Endodermal cell (in vitro differentiated cells): Measurements from ENCODE around the gene PPP4R1. TPM values are rescaled to one million over a fixed set of nuclear protein-coding genes. Genes with fewer than 3 reads are reported as not detected.
A peak's percentile ranks its signal among the peaks of the same experiment; 100 is the strongest.

Experiments
- DNase-seq: peaks from one replicate; pipeline ENCODE4 v3.0.0-alpha.2; 2017
- H3K27ac ChIP-seq: 2 replicates; pipeline ENCODE4 v1.5.1; 2013; ENCODE audit warnings: mild to moderate bottlenecking, low read depth, low read length, moderate library complexity
- H3K27me3 ChIP-seq: 2 replicates; pipeline ENCODE4 v1.6.1; 2013; ENCODE audit warnings: mild to moderate bottlenecking, low read length, moderate library complexity; ENCODE audit not compliant: insufficient read depth, control insufficient read depth, poor library complexity, severe bottlenecking
- H3K36me3 ChIP-seq: 2 replicates; pipeline ENCODE4 v1.7.0; 2013; ENCODE audit warnings: mild to moderate bottlenecking, low read length, moderate library complexity; ENCODE audit not compliant: control insufficient read depth, insufficient read depth
- H3K4me1 ChIP-seq: one replicate; pipeline ENCODE4 v1.7.0; 2013; ENCODE audit warnings: low read length; ENCODE audit not compliant: control insufficient read depth, insufficient read depth
- H3K4me3 ChIP-seq: 2 replicates; pipeline ENCODE4 v1.5.1; 2013; ENCODE audit warnings: mild to moderate bottlenecking, low read length, moderate library complexity
- H3K9ac ChIP-seq: 2 replicates; pipeline ENCODE4 v1.6.1; 2013; ENCODE audit warnings: mild to moderate bottlenecking, low read length, moderate library complexity; ENCODE audit not compliant: poor library complexity, severe bottlenecking; ENCODE audit errors: extremely low read depth
- H3K9me3 ChIP-seq: 2 replicates; pipeline ENCODE4 v1.6.1; 2013; ENCODE audit warnings: mild to moderate bottlenecking, low read length, moderate library complexity; ENCODE audit not compliant: control insufficient read depth
- H3K27ac Mint-ChIP-seq: 2 replicates; pipeline ENCODE4 v1.8.0; 2020; ENCODE audit warnings: mixed read lengths
- H3K27me3 Mint-ChIP-seq: 2 replicates; pipeline ENCODE4 v1.8.0; 2021; ENCODE audit warnings: mild to moderate bottlenecking, mixed read lengths; ENCODE audit not compliant: insufficient read depth
- H3K36me3 Mint-ChIP-seq: 2 replicates; pipeline ENCODE4 v1.8.0; 2020; ENCODE audit warnings: low read depth, mixed read lengths
- H3K4me1 Mint-ChIP-seq: 2 replicates; pipeline ENCODE4 v1.8.0; 2020; ENCODE audit warnings: mixed read lengths
- H3K4me3 Mint-ChIP-seq: 2 replicates; pipeline ENCODE4 v1.8.0; 2020; ENCODE audit warnings: mild to moderate bottlenecking, moderate library complexity, mixed read lengths
- H3K9me3 Mint-ChIP-seq: 2 replicates; pipeline ENCODE4 v1.8.0; 2020; ENCODE audit warnings: mild to moderate bottlenecking, mixed read lengths
- WGBS, 2 experiments: methylation state at CpG; one replicate each; pipeline versions ENCODE4 v1.1.5 to v1.1.7; 2013; ENCODE audit warnings: missing lambda C conversion rate in 2 of 2, mixed read lengths in 1 of 2; ENCODE audit not compliant: insufficient coverage in 1 of 2, insufficient read length in 1 of 2; 5-methylcytosine and 5-hydroxymethylcytosine counted together
- total RNA-seq, 2 donors: library from RNA; stranded (reverse); fragmentation: NEBNext Ultra II Directional in 1 of 2; extraction: Animal tissue kit (Norgen Biotek cat#: 25700) in 1 of 2; gene quantifications; 2 replicates in 1 of 2; 3 replicates in 1 of 2; pipeline ENCODE4 v1.2.1, GENCODE V29; 2021
- TF ChIP-seq, protein P1 (sequence below): fragments of 200-600 bp; sonication (generic); conservative IDR thresholded peaks from 2 replicates; pipeline ENCODE4 v1.5.0; 2021; ENCODE audit warnings: antibody characterized with exemption, mild to moderate bottlenecking

Gene PPP4R1
- total RNA-seq, 2 donors from 2014 or later, result 85.8 to 116 TPM

DNA sequence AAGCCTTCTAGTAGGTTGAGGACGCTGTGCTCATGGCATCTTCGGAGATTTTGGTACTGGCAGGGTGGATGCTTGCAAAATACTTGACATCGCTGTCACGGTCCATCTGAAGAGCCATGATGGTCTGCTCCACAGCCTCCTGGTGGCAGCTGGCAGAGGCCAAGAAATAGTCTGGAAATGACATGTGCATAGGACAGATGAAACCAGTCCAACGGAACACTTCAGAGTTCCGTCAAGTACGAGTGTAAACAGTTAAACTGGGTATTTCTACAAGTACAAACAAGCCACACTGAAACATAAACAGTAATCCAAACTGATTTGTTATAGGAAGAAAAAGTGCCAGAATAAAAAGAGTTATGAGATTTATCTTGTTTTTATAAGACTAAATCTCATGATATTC, 66.6 kb downstream of the PPP4R1 start:
- no peak overlapping the region for H3K27ac Mint-ChIP-seq
- H3K36me3 ChIP-seq, result peaks cover 68% of the 10 kb centered on the region

DNA sequence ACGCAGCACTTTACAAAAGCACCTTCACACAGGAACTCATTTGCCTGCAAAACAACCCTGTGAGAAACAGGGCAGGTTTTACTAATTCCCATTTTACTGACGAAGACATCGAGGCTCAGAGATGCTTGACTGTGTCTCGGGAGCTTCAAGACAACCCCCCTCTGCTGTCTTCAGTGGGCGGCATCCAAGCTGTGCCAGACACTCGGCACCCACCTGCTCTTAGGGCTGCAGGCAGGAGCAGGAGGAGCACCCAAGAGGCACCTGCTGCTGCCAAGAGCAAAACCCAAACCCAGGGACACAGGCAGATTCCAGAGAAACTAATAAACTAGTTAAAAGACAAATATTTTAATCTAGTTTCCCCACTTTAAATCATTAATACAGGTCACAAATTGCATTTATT, 67.9 kb downstream of the PPP4R1 start:
- Mint-ChIP-seq H3K4me1 (peaks cover 6% of the 10 kb centered on the region), H3K27ac (no peak overlapping the region), H3K9me3 (no peaks in the 10 kb centered on the region), H3K27me3 (no peaks in the 10 kb centered on the region), H3K36me3 (peaks cover 54% of the 10 kb centered on the region), H3K4me3 (no peak overlapping the region)
- Histone ChIP-seq H3K4me3 (no peak overlapping the region), H3K27me3 (no peaks in the 10 kb centered on the region), H3K27ac (no peak overlapping the region), H3K9ac (no peak overlapping the region), H3K36me3 (peaks cover 55% of the 10 kb centered on the region), H3K4me1 (peaks cover 4% of the 10 kb centered on the region), H3K9me3 (no peaks in the 10 kb centered on the region)
- no peak for DNase-seq
- TF ChIP-seq, protein P1, sequence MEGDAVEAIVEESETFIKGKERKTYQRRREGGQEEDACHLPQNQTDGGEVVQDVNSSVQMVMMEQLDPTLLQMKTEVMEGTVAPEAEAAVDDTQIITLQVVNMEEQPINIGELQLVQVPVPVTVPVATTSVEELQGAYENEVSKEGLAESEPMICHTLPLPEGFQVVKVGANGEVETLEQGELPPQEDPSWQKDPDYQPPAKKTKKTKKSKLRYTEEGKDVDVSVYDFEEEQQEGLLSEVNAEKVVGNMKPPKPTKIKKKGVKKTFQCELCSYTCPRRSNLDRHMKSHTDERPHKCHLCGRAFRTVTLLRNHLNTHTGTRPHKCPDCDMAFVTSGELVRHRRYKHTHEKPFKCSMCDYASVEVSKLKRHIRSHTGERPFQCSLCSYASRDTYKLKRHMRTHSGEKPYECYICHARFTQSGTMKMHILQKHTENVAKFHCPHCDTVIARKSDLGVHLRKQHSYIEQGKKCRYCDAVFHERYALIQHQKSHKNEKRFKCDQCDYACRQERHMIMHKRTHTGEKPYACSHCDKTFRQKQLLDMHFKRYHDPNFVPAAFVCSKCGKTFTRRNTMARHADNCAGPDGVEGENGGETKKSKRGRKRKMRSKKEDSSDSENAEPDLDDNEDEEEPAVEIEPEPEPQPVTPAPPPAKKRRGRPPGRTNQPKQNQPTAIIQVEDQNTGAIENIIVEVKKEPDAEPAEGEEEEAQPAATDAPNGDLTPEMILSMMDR, result no peak
- WGBS, 2 experiments, result 90 to 95% methylated on average over 4 to 6 of the region's 6 CpGs

More for the DNA sequence above, 66.6 kb downstream of the PPP4R1 start:
- Histone ChIP-seq H3K9ac (no peak overlapping the region), H3K4me1 (peaks cover 4% of the 10 kb centered on the region), H3K4me3 (no peak overlapping the region), H3K27ac (no peak overlapping the region), H3K27me3 (no peaks in the 10 kb centered on the region), H3K9me3 (peaks cover 5% of the 10 kb centered on the region)
- H3K4me1 Mint-ChIP-seq, result peaks cover 6% of the 10 kb centered on the region
- H3K36me3 Mint-ChIP-seq, result peaks cover 66% of the 10 kb centered on the region
- 93 to 95% methylated on average over 3 to 7 of the region's 7 CpGs for WGBS, 2 experiments
- peaks cover 9% of the 10 kb centered on the region for H3K9me3 Mint-ChIP-seq
- DNase-seq, result no peak
- TF ChIP-seq, protein P1, result peak; percentile 40
- H3K4me3 Mint-ChIP-seq, result no peak overlapping the region
- H3K27me3 Mint-ChIP-seq, result no peaks in the 10 kb centered on the region

GRCh38 chr18:9545029-9545428, 69.3 kb downstream of the PPP4R1 start:
- H3K9ac ChIP-seq, result no peak overlapping the region
- WGBS, 2 experiments, result 95 to 100% methylated on average over 3 to 5 of the region's 5 CpGs
- peaks cover 44% of the 10 kb centered on the region for H3K36me3 Mint-ChIP-seq

More at GRCh38 chr18:9545029-9545428, 69.3 kb downstream of the PPP4R1 start:
- Histone ChIP-seq H3K27ac (no peak overlapping the region), H3K36me3 (peaks cover 40% of the 10 kb centered on the region), H3K4me3 (no peak overlapping the region), H3K4me1 (peaks cover 4% of the 10 kb centered on the region), H3K27me3 (no peaks in the 10 kb centered on the region), H3K9me3 (no peaks in the 10 kb centered on the region)
- DNase-seq, result no peak
- Mint-ChIP-seq H3K27me3 (no peaks in the 10 kb centered on the region), H3K4me3 (no peak overlapping the region), H3K9me3 (no peaks in the 10 kb centered on the region), H3K27ac (no peak overlapping the region), H3K4me1 (peaks cover 6% of the 10 kb centered on the region)
- TF ChIP-seq, protein P1, result no peak
